ENCODE measurements around the gene TMEM221. TPM values are rescaled to one million over a fixed set of nuclear protein-coding genes. Genes with fewer than 3 reads are reported as not detected.

Gene TMEM221
- total and polyA plus RNA-seq, 5 experiments from 2014 or later, result 0.13 TPM; not detected in 4

DNA sequence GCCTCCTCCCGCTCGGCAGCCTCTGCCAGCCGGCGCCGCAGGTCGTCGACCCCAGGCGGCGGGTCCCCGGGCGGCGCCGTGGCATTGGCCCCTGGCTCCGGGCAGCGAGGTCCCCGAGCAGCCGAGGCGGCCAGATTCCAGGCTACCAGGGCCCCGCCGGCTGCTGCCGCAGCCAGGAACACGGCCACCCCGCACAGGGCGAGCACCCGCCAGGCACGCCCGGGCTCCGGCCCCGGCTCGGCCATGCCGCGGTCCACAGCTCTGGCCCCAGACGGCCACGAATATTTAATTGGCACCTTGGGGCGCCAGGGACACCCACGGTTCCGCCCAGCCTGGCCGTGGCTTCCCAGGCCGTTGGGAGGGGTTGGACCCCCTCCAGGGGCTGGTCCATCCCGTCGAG is 54.6 kb downstream of the TMEM221 start, which contains the start of gene CCDC194:
CCDC194 (minus strand) TSS at position 283 of the 400 bp plus-strand sequence; CDS start at position 245, 38 bp downstream.
- H3K27me3 Mint-ChIP-seq, result no peaks in the 10 kb centered on the region
- no peak for DNase-seq
- H3K36me3 Mint-ChIP-seq, result no peaks in the 10 kb centered on the region
- POLR2A ChIA-PET, result interaction anchor here (0.6 to 3.0 kb wide), 3 partner anchors 9 to 696 kb away, joined by 3 to 11 read pairs (median 3); partner anchors contain the start of gene BST2
- H3K4me3 Mint-ChIP-seq, result peak within 1 kb of the TSS in 5 of 10 donors; percentile 7 to 45 (median 34)
- H3K9me3 Mint-ChIP-seq, result peaks cover 0 to 3% (median 0%) of the 10 kb centered on the region in 9 donors
- ATAC-seq, result no peak
- peaks cover 11 to 29% (median 25%) of the 10 kb centered on the region in 4 donors for H3K4me1 Mint-ChIP-seq
- peak within 1 kb of the TSS in 9 of 10 donors; percentile 44 to 84 (median 71) for H3K27ac Mint-ChIP-seq

GRCh38 chr19:17393002-17393401 is 55.5 kb downstream of the TMEM221 start:
- Mint-ChIP-seq H3K27ac (peak overlapping the region in 1 of 10 donors; percentile 48), H3K27me3 (no peaks in the 10 kb centered on the region), H3K4me3 (peak overlapping the region in 3 of 10 donors; percentile 34 to 45 (median 36)), H3K9me3 (peaks cover 0 to 3% (median 0%) of the 10 kb centered on the region in 9 donors), H3K4me1 (peaks cover 11 to 29% (median 25%) of the 10 kb centered on the region in 4 donors), H3K36me3 (no peaks in the 10 kb centered on the region)
- ATAC-seq, result no peak
- DNase-seq, result no peak
- POLR2A ChIA-PET, result interaction anchor here (3.0 kb wide), 1 partner anchor 12 kb away, joined by 11 read pairs; the partner anchor contains the start of gene BST2

- ATAC-seq (peak in 1 of 2 donors; percentile 50), DNase-seq (no peak)
- Mint-ChIP-seq H3K9me3 (peaks cover 0 to 3% (median 0%) of the 10 kb centered on the region in 9 donors), H3K4me1 (peaks cover 11 to 29% (median 25%) of the 10 kb centered on the region in 4 donors), H3K36me3 (no peaks in the 10 kb centered on the region), H3K27ac (peak overlapping the region in 4 of 10 donors; percentile 28 to 89 (median 66)), H3K4me3 (peak overlapping the region; percentile 58 to 99 (median 83)), H3K27me3 (no peaks in the 10 kb centered on the region)
- POLR2A ChIA-PET, result interaction anchor here (0.5 to 2.3 kb wide), 9 partner anchors 12 to 897 kb away, joined by 3 to 10 read pairs (median 3); partner anchors contain the start of genes BST2 and SLC27A1
Observed at GRCh38 chr19:17391371-17392151, 56.9 kb downstream of the TMEM221 start.

DNA sequence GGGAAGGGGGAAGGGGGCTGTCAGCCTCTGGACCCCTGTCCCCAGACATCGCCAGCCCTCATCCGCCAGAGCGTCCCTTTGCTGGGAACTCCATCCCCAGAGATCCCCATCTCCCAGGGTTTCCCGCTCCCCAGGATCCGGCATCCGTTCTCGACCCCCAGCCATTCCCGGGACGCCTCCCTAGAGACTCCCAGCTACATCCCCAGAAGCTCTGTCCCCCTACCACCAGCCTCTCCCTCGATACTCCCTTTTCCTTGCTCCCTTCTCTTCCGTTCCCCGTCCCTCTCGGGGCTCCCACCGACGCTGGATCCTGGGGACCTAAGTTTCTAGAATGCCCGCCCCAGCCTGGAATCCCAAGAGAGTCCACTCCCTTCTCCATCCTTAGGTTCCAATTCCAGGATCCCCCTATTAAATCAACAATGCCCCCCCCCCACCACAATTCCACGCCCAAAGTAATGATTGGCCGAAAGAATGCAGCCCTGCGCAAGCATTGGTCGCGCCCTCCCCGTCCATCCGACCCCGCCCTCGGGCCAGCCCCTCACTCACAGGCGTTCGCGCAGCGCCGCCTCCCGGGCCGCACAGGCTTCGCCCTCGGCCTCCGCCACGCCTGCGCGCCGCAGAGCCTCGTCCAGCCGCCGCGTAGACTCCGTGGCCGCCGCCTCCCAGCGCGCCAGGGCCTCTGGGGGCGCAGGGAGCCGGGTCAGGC is 57.6 kb downstream of the TMEM221 start:
- H3K27ac Mint-ChIP-seq, result peak overlapping the region in 7 of 10 donors; percentile 12 to 92 (median 49)
- ATAC-seq, result peak; percentile 98 to 99
- no peaks in the 10 kb centered on the region for H3K27me3 Mint-ChIP-seq
- no peaks in the 10 kb centered on the region for H3K36me3 Mint-ChIP-seq
- H3K4me3 Mint-ChIP-seq, result peak overlapping the region; percentile 88 to 99 (median 90)
- H3K4me1 Mint-ChIP-seq, result peaks cover 11 to 31% (median 26%) of the 10 kb centered on the region in 4 donors
- DNase-seq, result peak; percentile 83 to 91 (median 86)
- peaks cover 0 to 3% (median 0%) of the 10 kb centered on the region in 9 donors for H3K9me3 Mint-ChIP-seq
- POLR2A ChIA-PET, result interaction anchor here (0.8 to 2.3 kb wide), 3 partner anchors 13 to 98 kb away, joined by 3 to 10 read pairs (median 3); partner anchors contain the start of gene BST2

GRCh38 chr19:17389957-17390664 is 58.4 kb downstream of the TMEM221 start:
- Mint-ChIP-seq H3K27me3 (no peaks in the 10 kb centered on the region), H3K9me3 (peaks cover 0 to 3% (median 0%) of the 10 kb centered on the region in 9 donors), H3K4me1 (peaks cover 8 to 28% (median 22%) of the 10 kb centered on the region in 4 donors), H3K27ac (peak overlapping the region in 2 of 10 donors; percentile 44 to 92), H3K36me3 (no peaks in the 10 kb centered on the region), H3K4me3 (peak overlapping the region; percentile 43 to 99 (median 90))
- ATAC-seq (peak in 1 of 2 donors; percentile 4), DNase-seq (peak in 1 of 10 donors; percentile 9)
- POLR2A ChIA-PET, result interaction anchor here (0.5 to 2.3 kb wide), 7 partner anchors 9 to 157 kb away, joined by 3 to 10 read pairs (median 4); partner anchors contain the start of genes ANO8 and BST2

DNA sequence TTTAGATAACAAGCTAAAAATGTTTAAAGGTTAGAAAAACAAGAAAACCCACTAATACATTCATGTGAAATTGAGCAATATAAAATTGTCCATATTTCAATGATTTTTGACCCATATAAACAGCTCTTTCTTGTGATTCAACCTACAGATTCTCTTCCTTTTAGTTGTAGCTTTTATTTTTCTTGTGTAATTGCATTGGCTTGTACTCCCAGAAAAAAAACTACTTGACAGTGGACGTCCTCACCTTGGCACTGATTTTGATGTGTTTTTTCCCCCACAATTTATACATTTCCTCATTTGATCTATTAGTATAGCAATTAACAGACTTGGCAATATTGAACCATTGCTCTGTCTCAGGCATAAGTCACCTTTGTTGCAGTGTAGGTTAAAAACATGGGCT is 59.2 kb downstream of the TMEM221 start:
- POLR2A ChIA-PET, result interaction anchor here (0.5 to 1.6 kb wide), 6 partner anchors 30 to 109 kb away, joined by 3 to 5 read pairs (median 4); partner anchors contain the start of genes ABHD8 and ANO8
- ATAC-seq, result no peak
- Mint-ChIP-seq H3K27me3 (no peaks in the 10 kb centered on the region), H3K36me3 (no peaks in the 10 kb centered on the region), H3K27ac (peak overlapping the region in 2 of 10 donors; percentile 16 to 72), H3K4me1 (peaks cover 8 to 22% (median 18%) of the 10 kb centered on the region in 4 donors), H3K4me3 (peak overlapping the region in 6 of 10 donors; percentile 1 to 59 (median 22)), H3K9me3 (peaks cover 0 to 3% (median 0%) of the 10 kb centered on the region in 9 donors)
- no peak for DNase-seq

DNA sequence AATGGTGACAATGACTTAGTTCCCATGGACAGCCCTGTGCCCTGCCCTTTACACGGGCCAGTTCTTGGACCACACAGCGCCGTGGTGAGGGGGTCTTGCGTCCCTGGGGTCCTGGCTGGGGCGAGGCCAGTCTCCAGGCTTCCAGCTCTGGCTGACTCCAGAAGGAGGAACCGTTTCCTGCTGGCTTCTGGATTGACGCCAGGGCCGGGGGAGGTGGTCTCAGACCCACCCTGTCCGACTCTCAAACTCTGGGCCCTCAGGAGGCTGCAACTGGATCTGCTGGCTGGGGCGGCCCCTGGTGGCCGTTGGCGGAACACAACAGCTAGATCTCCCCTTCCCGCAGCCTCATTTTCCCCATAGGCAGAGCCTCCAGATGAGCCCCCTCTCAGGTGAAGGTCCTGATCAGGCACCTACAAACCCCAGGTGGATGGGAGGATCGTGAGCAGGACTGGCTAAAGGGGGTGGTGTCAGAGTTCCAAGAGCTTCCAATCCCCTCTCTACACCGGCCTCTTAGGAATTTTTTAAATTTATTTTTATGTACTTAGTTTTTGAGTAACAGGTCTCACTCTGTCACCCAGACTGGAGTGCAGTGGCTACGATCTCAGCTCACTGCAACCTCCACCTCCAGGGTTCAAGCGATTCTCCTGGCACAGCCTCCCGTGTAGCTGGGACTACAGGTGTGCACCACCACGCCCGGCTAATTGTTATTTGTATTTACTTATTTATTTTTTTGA is 62.4 kb downstream of the TMEM221 start:
- Mint-ChIP-seq H3K27ac (peak overlapping the region in 1 of 10 donors; percentile 15), H3K4me3 (no peak overlapping the region), H3K27me3 (no peaks in the 10 kb centered on the region), H3K9me3 (peaks cover 0 to 3% (median 0%) of the 10 kb centered on the region in 9 donors), H3K4me1 (peaks cover 4 to 20% (median 14%) of the 10 kb centered on the region in 4 donors), H3K36me3 (no peaks in the 10 kb centered on the region)
- DNase-seq (peak; percentile 35 to 79 (median 60)), ATAC-seq (peak; percentile 43 to 53)
- POLR2A ChIA-PET, result interaction anchor here (0.6 to 2.9 kb wide), 3 partner anchors 93 to 825 kb away, joined by 3 to 9 read pairs (median 5); no protein-coding TSS in a partner anchor

Other genes with a start within 250 kb of the TMEM221 start
- 10 to 100 TPM; 49.7 to 56.7 TPM for gene USE1, start 233.3 kb downstream of the TMEM221 start, total RNA-seq
- gene USE1, start 233.3 kb downstream of the TMEM221 start, polyA plus RNA-seq, result 10 to 100 TPM; 50.4 to 69.0 (median 57.0) TPM
- 10 to 100 TPM; 38.9 to 42.3 TPM for gene OCEL1, start 222.4 kb downstream of the TMEM221 start, total RNA-seq
- 10 to 100 TPM; 21.9 to 52.4 (median 40.1) TPM for gene OCEL1, start 222.4 kb downstream of the TMEM221 start, polyA plus RNA-seq
- gene NR2F6, start 202.7 kb downstream of the TMEM221 start, total RNA-seq, result 1 to 10 TPM; 1.1 to 1.6 TPM
- 1 to 10 TPM in 2 of 3 donors, under 1 TPM in 1; 0.93 to 1.5 (median 1.3) TPM for gene NR2F6, start 202.7 kb downstream of the TMEM221 start, polyA plus RNA-seq
- not detected for gene USHBP1, start 183.9 kb downstream of the TMEM221 start, total RNA-seq
- gene USHBP1, start 183.9 kb downstream of the TMEM221 start, polyA plus RNA-seq, result not detected
- gene BABAM1, start 181.2 kb downstream of the TMEM221 start, total RNA-seq, result 100 to 1,000 TPM; 104 to 105 TPM
- 100 to 1,000 TPM; 102 to 106 (median 106) TPM for gene BABAM1, start 181.2 kb downstream of the TMEM221 start, polyA plus RNA-seq
- 1 to 10 TPM; 2.1 to 3.4 TPM for gene ANKLE1, start 166.8 kb downstream of the TMEM221 start, total RNA-seq
- 1 to 10 TPM in 2 of 3 donors, under 1 TPM in 1; 0.05 to 1.4 (median 1.0) TPM for gene ANKLE1, start 166.8 kb downstream of the TMEM221 start, polyA plus RNA-seq
- gene ABHD8, start 145.2 kb downstream of the TMEM221 start, total RNA-seq, result 10 to 100 TPM; 10.4 TPM
- gene ABHD8, start 145.2 kb downstream of the TMEM221 start, polyA plus RNA-seq, result 1 to 10 TPM; 6.4 to 9.2 (median 9.0) TPM
- gene MRPL34, start 142.8 kb downstream of the TMEM221 start, total RNA-seq, result 10 to 100 TPM; 69.3 to 71.1 TPM
- 100 to 1,000 TPM; 216 to 221 (median 221) TPM for gene MRPL34, start 142.8 kb downstream of the TMEM221 start, polyA plus RNA-seq
- 10 to 100 TPM; 31.2 to 32.2 TPM for gene DDA1, start 139.1 kb downstream of the TMEM221 start, total RNA-seq
- 10 to 100 TPM; 23.7 to 32.6 (median 23.9) TPM for gene DDA1, start 139.1 kb downstream of the TMEM221 start, polyA plus RNA-seq
- gene ANO8, start 113.8 kb downstream of the TMEM221 start, total RNA-seq, result 10 to 100 TPM; 15.7 to 18.4 TPM
- gene ANO8, start 113.8 kb downstream of the TMEM221 start, polyA plus RNA-seq, result under 1 TPM; 0.08 to 0.29 (median 0.20) TPM
- 10 to 100 TPM; 51.4 to 55.6 TPM for gene GTPBP3, start 111.1 kb downstream of the TMEM221 start, total RNA-seq
- gene GTPBP3, start 111.1 kb downstream of the TMEM221 start, polyA plus RNA-seq, result 10 to 100 TPM in 2 of 3 donors, 1 to 10 TPM in 1; 6.6 to 13.6 (median 10.3) TPM
- not detected for gene PLVAP, start 71.3 kb downstream of the TMEM221 start, total RNA-seq
- not detected for gene PLVAP, start 71.3 kb downstream of the TMEM221 start, polyA plus RNA-seq
- gene CCDC194, start 54.5 kb downstream of the TMEM221 start, total RNA-seq, result 1 to 10 TPM; 2.4 to 3.4 TPM
- not detected for gene CCDC194, start 54.5 kb downstream of the TMEM221 start, polyA plus RNA-seq
- 10 to 100 TPM; 41.8 to 45.0 TPM for gene BST2, start 43.0 kb downstream of the TMEM221 start, total RNA-seq
- 100 to 1,000 TPM; 132 to 178 (median 144) TPM for gene BST2, start 43.0 kb downstream of the TMEM221 start, polyA plus RNA-seq
- 10 to 100 TPM; 28.1 to 30.0 TPM for gene MVB12A, start 28.6 kb downstream of the TMEM221 start, total RNA-seq
- 10 to 100 TPM; 24.3 to 34.6 (median 31.0) TPM for gene MVB12A, start 28.6 kb downstream of the TMEM221 start, polyA plus RNA-seq
- not detected for gene NXNL1, start 12.3 kb upstream of the TMEM221 start, total RNA-seq
- not detected for gene NXNL1, start 12.3 kb upstream of the TMEM221 start, polyA plus RNA-seq
- 10 to 100 TPM in 1 of 2 experiments, 1 to 10 TPM in 1; 9.4 to 10.9 TPM for gene SLC27A1, start 21.9 kb upstream of the TMEM221 start, total RNA-seq
- 10 to 100 TPM; 12.5 to 14.6 (median 13.8) TPM for gene SLC27A1, start 21.9 kb upstream of the TMEM221 start, polyA plus RNA-seq
- 10 to 100 TPM; 78.8 to 82.6 TPM for gene PGLS, start 63.0 kb upstream of the TMEM221 start, total RNA-seq
- 10 to 100 TPM; 68.9 to 73.4 (median 73.0) TPM for gene PGLS, start 63.0 kb upstream of the TMEM221 start, polyA plus RNA-seq
- gene COLGALT1, start 107.0 kb upstream of the TMEM221 start, total RNA-seq, result 10 to 100 TPM; 63.8 to 64.6 TPM
- gene COLGALT1, start 107.0 kb upstream of the TMEM221 start, polyA plus RNA-seq, result 10 to 100 TPM; 15.6 to 25.8 (median 17.1) TPM
- gene UNC13A, start 239.7 kb upstream of the TMEM221 start, total RNA-seq, result under 1 TPM; 0.03 to 0.10 TPM
- gene UNC13A, start 239.7 kb upstream of the TMEM221 start, polyA plus RNA-seq, result under 1 TPM in 2 of 3 donors, not detected in 1; 0.01 to 0.06 TPM

All from naive thymus-derived CD8-positive, alpha-beta T cell (primary cell).